ENCODE measurements around the gene HOXD4.

HOXD4 gene

GRCh38 chr2:176142281-176142680 lies 9.1 kb upstream of the HOXD4 start:
- DNase-seq, result no peak

DNA sequence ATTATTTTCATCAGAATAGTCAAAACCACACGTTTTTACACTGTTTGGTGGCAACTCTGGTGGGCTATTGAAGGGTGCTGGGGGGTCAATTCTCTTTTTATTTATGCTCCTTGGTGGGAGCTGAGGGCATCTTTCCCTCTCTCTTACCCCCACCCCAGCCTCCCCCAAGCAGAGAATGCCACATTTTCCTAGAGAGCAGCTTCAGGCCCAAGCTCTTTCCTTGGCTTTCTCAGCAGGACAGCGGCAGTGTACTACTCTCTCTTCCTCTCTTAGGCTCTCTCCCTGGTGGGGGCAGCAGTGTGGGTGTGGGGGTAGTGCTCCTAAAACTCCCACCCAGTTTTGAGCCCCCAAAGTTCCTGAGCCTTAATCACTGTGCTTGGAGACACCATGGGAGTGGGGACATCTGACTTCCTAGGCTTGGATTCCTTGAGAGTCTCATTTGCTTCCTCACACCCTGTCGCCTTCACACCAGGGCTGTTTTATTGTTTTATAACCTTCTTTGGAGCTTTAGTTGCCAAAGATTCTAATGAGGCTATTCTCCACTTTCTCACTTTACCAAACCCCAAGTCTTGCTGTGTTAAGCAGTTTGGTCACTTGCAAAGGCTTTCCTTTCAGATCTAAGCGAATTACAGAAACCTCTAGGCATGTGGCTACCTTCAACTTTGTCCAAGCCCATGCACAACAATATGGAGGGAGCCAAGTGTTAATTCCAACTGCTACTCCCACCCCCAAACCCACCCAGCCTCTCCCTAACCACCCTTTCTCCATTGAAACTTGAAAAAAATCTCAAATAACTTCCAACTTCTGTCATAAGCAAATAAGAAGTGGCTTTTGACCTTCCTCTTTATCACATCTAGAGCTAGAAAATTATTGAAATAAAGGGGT lies 6.0 kb upstream of the HOXD4 start:
- DNase-seq, result no peak

DNA sequence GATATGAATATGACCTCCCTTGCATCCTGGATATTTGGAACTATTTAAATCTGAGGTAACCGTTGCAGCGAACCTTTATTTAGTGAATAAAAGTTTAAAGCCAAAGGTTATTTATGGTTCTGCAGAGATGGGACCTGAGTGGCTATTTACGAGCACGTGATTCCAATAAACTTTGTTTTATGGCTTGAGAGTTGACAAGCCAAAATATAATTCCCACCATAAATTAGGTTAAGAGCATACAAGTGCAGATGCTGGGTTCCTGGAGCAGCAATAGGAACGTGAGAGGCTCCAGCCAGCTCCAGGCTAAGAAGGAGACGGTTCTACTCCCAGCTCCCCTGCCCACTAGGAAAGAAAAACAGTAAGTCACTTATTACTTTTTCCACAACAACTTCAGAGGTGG lies 5.2 kb upstream of the HOXD4 start:
- DNase-seq, result no peak

DNA sequence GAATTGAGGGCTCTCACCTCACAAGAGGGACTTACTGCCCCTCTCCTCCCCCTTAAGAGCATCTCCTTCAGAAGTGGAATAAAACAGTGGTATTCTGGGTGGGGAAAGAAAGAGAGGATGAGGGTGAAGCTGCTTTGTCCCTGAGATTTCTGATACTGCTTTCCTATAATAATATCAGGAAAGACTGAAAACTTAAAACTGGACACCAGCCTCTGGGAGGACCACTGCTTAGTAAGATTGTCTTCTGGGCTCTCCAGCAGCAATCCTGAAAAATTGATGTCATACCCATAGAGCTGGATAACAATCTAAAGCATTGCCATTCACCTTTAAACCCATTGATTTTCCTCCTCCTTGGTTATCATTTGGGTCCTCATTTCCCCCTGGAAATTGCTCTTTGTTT lies 4.7 kb upstream of the HOXD4 start:
- DNase-seq, result no peak

- DNase-seq, result no peak
These were observed 4.0 kb upstream of the HOXD4 start for GRCh38 chr2:176147210-176147799.

DNA sequence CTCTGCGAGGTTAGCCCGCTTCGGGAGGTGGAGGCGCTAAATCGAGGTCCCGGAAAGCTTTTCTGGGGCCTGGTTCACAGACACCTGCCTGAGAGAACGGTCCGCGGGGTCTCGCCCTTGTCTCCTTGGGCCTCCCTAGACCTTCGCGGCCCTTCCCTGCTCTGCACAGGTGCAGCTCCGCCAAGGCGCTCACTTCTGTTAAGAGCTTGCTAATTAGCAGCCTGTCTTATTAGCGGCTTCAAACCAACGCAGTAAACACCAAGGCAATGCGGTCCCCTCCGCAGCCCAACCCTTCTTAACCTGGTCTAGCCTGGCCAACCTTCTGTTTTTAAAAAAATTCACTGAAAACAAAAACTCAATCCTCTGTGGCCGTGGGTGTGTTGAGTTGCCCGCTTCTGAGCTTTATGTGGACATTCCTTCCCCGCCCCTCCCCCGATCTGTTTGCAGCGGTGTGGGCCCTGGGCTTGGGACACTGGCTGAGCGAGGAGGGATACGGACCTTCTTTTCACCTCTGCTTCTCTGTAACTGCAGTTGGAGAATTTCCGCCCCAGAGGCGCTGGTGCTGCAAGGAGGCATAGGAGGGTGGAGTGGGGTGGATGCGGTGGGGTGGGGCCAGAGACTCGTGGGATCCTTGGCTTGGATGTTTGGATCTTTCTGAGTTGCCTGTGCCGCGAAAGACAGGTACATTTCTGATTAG lies 3.4 kb upstream of the HOXD4 start:
- DNase-seq, result no peak

- no peak for DNase-seq
These were observed 2.5 kb upstream of the HOXD4 start for GRCh38 chr2:176148751-176149421.

DNA sequence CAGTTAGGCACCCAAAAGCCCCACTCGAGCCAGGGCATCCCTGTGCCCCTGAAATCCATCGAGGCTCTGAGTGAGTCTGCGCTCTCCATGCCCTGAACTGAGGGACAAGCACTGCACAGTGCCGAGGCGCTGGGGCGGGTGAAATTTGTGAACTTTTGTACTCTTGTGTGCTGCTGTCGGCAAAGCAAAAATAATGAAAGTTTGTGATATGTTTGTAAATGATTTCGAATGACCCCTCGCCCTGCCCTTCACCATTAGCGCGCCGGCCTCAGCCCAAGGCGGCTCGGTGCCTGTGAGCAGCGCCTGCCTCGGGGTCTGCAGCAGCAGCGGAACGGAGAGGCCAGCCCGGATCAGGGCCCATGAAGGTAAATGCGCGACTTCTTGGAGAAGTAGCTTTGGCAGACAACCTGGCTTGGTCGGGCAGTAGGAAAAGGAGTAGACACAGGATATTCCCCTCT lies 1.8 kb upstream of the HOXD4 start:
- DNase-seq, result no peak

DNA sequence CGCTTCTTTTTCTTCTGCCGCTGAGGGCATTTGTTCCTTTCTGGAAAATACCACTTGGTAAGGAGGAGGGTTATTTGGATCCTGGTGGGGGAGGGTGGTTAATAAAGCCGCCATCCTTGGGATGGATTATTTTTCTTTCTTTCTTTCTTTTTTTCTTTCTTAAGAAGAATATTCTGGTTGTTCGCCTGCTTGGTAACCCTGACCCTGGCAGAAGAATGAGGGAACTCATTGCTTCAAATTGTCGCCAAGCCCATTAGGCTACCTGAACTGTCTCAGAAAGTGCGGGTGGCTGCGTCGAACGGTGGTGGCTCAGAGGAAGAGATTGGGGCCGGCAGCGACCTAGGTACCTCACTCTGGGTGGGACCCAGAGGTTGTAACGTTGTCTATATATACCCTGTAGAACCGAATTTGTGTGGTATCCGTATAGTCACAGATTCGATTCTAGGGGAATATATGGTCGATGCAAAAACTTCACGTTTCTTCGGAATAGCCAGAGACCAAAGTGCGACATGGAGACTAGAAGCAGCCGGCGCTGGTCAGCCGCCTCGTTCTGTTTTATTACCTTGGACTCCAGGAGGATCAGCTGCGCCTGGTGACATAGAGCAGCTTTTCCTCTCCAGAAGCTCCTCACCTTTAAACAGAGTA lies 1.3 kb upstream of the HOXD4 start:
- DNase-seq, result no peak

DNA sequence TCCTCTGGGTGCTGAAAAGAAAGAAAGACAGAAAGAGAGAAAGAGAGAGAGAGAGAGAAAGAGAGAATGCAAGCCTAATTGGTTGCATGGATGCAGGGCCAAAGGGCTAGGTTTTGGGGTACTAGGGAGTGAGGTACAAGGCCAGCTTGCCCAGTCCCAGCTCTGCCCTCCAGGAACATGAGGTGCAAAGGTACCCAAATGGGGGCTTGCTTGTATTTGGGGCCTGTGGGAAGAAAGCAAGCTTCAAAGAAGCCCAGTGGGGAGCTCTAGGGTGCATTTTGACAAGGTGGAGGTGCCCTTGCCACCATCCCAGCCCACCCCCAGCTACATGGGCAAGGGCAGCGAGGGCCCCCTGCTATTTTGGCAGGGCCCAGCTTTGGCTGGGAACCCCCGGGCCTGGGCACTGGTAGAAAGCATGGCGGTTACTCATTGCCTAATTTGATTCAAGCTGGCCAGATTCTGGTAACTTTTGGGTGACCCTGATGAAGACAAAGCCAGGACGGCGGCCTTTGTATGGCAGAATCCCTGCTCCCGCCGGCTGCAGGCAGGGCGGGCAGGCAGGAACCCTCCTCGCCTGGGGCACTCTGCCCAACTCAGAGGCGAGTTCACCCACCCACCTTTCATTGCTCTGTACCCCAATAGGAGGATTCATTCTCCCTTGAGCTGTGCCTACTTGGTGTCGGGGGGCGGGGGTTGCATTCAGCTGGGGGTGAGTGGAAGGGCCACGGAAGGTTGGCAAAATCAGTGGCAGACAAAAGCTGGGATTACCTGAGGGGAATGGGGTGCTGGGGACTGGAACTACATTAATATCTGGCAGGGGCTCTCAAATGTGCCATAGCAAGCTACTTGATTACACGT lies 537 bp upstream of the HOXD4 start:
- no peak for DNase-seq

DNA sequence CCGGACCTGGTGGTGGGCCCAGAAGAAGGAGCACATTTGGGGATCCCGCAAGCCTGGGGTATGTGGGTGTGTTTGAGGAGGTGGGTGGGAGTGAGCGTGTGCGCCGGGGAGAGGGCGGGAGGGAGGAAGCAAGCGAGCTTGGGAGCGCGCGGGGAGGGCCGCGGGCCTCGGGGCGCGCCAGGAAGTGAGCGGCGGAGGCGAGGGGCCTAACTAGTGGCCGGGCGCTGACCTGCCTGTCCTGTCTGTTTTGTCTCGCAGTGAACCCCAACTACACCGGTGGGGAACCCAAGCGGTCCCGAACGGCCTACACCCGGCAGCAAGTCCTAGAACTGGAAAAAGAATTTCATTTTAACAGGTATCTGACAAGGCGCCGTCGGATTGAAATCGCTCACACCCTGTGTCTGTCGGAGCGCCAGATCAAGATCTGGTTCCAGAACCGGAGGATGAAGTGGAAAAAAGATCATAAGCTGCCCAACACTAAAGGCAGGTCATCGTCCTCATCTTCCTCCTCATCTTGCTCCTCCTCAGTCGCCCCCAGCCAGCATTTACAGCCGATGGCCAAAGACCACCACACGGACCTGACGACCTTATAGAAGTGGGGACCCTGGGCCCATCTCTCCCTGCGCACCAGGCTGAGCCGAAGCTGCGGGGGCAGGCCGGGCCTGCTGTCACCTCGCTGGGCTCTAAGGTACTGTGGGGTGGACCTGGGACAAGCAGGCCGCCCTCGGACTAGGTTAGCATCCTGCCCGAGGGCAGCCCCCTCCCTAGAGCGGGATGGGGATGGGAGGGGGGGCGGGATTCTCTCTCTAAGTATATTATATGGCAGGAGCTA lies 1.2 kb downstream of the HOXD4 start:
- no peak for DNase-seq

DNA sequence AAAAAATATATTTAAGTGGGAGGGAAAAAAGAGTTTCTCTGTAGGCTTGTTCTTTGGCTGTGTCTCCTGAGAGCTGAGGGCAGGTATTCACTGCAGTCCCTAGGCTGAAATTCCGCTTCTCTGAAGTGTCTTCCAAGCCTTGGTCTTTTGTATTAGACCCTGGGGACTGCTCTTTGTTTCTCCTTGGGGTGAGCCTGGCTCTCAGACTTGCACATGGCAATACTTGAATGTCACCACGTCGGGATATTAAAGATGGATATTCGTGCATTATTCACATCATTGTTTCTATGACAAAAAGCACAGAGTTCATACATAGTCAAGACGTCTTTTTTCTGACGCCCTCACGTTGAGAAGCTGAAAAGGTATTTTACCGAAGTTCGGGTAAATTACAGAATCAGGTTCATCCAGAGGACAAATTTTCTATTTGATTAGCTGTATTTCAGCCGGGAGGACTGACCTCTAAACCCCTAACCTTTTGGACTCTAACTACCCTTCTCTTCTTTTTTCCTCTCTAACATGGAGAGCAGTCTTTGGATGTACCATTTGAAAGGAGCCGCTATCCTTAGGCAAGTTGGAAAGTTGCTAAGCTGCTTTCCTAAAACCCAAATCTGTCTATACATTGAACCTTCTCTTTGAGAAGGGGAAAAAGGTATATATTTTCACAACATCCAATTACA lies 3.4 kb downstream of the HOXD4 start:
- no peak for DNase-seq

DNA sequence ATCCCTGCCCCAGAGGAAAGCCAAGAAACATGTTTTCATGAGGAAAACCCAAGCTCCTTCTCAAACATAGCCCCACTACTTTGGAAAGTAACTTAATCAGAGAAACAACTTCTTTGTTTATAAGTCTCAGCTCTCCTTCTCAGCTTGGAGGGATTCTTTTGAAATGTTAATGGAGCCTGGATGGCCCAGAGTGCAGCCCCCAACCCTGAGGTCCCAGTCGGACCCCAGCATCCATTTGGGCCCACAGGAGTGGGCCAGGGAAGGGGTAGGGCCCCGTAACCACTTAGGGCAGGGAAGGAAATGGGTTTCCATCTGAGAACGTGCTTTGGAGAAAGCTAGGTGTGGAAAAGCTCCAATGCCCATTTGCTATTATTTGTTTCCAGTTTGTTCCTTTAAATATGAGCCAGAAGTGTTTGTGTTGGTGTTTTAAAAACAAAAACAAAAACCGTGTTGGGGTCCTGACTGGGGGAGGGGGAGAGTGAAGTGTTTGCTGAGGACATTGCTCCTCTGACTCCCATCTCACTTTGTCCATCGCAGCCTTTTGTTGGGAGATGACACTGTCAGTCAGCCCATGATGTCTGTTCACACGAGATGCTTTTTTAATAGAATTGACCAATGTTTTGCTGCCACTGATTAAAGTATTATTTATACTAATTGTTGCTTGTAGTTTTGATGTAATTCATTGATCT lies 4.2 kb downstream of the HOXD4 start:
- no peak for DNase-seq

DNA sequence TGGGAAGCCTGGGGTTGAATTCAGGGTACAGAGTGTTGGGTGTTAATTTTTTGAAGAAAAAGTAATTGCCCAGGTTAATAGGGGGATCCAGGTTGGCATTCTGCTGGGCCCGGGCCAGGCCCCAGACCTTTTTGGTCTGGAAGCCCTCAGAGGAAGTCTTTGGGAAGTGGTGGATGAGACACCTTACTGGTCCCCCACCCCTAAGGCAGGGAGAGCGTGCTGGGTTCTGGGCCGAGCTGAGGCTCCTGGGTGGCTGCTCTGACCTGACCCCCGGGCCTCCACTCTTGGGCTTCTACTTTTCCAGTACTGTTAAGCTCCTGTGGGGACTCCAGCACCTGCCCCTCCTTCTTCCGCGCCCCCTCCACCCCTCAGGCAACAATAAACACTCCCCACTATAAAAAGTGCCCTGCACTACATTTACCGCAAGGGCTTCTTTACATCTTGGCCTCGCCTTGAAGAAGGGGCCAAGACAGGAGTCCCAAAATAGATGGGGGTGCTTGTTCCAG lies 5.0 kb downstream of the HOXD4 start:
- DNase-seq, result no peak

DNA sequence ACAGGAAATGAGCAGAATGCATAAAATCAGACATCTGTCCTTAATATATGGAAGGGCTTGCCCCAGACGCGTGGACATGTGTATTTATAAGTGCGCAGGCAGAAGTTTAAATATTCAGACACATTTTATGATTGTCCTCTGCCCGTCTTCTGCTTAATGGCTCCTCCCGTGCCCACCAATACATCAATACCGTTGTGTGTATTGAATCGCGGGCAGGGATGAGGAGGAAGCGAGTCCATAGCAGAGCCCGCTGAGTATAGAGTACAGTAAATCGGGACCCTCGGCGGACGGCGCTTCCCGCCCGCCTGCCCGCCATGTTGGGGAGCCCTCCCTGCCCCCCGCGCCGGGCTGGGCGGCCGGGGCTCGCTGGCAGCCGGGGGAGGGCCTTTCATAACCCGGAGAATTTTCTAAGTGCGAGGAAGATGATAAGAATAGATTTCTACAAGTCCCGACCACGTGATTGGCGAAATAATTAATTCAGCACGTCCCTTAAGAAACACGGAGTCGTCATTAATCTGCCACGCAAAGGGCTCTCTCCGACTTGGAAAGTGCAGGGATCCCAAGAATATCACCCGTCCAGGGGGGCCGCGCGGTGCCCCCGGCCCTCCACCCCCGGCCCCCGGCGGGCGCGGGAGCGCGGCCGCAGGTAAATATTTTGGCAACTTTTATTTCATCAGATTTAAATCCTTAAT lies 5.6 kb downstream of the HOXD4 start, which contains the start of gene HOXD3:
Gene HOXD3, plus strand, starts transcription at position 501 of the 692 bp plus-strand sequence. CDS start 11,808 bp downstream, outside the sequence.
- DNase-seq, result peak; percentile 35 to 55

DNA sequence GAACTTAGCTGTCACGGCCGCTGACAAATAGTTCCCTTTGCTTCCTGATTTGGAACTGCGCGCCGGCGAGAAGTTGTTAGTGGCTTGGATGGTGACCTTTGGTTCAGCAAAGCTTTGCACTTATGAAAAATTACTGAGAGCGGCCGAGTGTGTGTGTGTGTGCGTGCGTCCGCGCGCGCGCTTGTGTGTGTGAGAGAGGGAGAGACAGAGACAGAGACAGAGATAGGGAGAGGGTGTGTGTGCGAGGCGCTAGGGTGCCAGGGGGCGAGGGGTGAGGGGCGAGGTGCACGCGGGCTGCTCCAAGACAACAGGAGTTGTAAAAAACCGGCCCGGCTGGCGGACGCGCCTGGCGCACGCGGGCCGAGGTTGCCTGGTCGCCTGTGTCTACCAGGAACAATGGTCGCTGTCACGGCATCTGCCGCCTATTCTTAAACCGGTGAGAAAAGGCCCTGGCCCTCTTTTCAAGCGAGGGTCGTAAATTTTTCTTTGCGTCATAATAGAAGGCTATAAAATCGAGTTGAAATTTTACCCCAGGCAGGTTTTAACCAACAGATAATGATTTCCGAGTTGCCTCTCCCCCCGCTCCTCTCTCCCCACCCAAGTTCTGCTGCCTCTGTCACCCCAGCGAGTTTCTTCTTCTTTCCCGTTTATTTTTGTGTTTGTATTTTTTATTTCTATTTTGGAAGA lies 6.3 kb downstream of the HOXD4 start:
- DNase-seq, result peak; percentile 75 to 92

DNA sequence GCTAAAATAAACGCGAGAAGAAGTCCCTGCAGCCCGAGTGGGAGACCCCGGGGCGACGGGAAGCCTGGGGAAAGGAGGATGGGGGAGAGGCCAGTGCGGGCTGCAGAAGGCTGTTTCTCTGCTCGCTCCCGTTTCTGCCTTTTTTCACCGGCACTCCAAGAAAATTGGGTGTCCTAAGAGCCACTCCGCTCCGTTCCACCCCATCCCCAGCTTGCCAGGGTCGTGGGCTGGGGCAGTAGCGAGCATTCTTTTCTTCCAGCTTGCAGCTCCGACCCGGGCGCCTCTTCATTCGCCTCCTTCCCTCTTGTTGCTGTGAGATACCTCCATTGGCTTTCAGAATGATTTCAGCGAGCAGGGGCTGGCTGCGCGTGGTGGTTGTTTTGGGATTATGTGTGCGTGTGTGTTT lies 6.8 kb downstream of the HOXD4 start:
- DNase-seq, result peak; percentile 75 to 79
